Measurements from ENCODE around the gene PMVK. TPM values are rescaled to one million over a fixed set of nuclear protein-coding genes. Genes with fewer than 3 reads are reported as not detected.

The PMVK gene
- total RNA-seq, 1 donor from 2014 or later, result 20.6 TPM

DNA sequence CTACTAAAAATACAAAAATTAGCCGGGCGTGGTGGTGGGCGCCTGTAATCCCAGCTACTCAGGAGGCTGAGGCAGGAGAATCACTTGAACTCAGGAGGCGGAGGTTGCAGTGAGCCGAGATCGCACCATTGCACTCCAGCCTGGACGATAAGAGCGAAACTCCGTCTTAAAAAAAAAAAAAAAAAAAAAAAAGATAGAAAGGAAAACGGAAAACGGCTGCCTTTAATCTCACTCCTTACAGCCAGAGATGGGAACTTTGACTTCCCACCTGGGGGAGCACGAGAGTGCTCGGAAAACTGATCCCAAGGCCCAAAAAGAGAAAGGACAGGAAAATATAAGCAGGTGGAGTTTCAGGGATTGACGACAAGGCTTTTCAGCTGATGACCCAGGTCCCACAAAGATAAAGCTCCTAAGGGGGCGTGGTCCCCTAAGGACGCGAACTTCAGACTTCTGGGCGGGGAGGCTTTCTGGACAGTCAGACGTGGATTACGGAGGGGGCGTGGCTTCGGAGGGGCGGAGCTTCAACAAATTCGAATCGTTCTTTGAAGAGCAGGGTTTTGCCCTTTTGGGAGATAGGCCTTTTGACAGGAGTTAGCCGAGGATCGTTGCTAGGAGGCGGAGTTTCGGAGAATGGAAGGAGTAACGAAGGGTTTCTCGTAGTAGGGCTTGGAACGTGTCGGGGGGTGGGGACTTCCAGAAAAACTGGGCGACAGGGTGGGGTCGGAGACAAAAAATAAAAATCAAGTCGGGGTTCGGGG lies 37.0 kb upstream of the PMVK start:
- peak overlapping the region; percentile 66 to 72 for H3K4me3 ChIP-seq
- no peaks in the 10 kb centered on the region for H3K9me3 ChIP-seq
- DNase-seq (ENCODE audit: extremely low spot score in 2 of 2), result peak in 1 of 2 donors; percentile 99
- intact Hi-C loops (cut with DNase I), result no loop called here
- no peaks in the 10 kb centered on the region for H3K36me3 ChIP-seq
- H3K27me3 ChIP-seq, result no peaks in the 10 kb centered on the region
- TF ChIP-seq, protein P1, sequence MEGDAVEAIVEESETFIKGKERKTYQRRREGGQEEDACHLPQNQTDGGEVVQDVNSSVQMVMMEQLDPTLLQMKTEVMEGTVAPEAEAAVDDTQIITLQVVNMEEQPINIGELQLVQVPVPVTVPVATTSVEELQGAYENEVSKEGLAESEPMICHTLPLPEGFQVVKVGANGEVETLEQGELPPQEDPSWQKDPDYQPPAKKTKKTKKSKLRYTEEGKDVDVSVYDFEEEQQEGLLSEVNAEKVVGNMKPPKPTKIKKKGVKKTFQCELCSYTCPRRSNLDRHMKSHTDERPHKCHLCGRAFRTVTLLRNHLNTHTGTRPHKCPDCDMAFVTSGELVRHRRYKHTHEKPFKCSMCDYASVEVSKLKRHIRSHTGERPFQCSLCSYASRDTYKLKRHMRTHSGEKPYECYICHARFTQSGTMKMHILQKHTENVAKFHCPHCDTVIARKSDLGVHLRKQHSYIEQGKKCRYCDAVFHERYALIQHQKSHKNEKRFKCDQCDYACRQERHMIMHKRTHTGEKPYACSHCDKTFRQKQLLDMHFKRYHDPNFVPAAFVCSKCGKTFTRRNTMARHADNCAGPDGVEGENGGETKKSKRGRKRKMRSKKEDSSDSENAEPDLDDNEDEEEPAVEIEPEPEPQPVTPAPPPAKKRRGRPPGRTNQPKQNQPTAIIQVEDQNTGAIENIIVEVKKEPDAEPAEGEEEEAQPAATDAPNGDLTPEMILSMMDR (IDR thresholded peaks at IDR 0.05), result peak in 1 of 3 experiments; percentile 8
- TF ChIP-seq POLR2AphosphoS5 (IDR thresholded peaks at IDR 0.05; ENCODE audit: insufficient read depth in 1 of 2, low read depth in 1 of 2), result peak in 1 of 2 donors; percentile 56
- TF ChIP-seq POLR2A (IDR thresholded peaks at IDR 0.05), result peak; percentile 14 to 56
- peak overlapping the region; percentile 99 for H3K27ac ChIP-seq
- H3K4me1 ChIP-seq, result peaks cover 49% of the 10 kb centered on the region

DNA sequence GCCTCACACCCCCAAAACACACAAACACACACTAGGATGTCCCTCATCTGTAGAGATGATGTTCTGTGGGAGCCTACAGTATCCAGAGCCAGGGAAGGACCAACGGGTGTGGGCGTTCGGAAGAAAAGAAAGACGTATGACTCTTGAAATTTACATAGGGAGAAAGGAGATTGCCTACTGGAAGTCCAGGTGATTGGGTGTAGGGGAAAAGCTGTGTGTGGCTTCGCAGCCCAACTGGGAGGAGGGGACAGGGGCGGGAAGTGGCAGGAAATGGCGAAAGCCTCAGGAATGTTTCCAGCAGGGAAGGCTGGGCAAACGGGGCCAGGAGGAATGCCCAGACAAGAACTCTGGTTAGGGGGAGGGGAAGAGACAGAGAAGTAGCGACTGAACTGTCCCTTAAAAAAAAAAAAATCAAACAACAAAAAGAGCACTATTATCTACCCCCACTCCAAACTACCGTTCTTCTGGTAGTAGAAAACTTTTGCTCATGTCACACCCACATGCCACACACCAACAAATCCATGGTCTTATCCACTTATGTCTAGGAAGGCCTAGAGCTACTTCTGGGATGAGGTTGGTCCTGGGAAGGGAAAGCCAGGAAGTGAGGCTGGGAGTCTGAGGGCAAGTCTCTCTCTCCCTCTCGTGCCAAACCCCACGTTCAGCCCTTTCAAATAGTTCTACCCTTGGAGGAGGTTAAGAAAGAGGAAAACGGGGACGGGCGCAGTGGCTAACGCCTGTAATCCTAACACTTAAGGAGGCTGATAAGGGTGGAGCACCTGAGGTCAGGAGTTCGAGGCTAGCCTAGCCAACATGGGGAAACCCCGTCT lies 36.2 kb upstream of the PMVK start:
- H3K4me1 ChIP-seq, result peaks cover 57% of the 10 kb centered on the region
- TF ChIP-seq POLR2AphosphoS5 (IDR thresholded peaks at IDR 0.05; ENCODE audit: insufficient read depth in 1 of 2, low read depth in 1 of 2), result peak; percentile 52 to 82
- TF ChIP-seq POLR2A (IDR thresholded peaks at IDR 0.05), result no peak
- TF ChIP-seq, protein P1 (IDR thresholded peaks at IDR 0.05), result no peak

DNA sequence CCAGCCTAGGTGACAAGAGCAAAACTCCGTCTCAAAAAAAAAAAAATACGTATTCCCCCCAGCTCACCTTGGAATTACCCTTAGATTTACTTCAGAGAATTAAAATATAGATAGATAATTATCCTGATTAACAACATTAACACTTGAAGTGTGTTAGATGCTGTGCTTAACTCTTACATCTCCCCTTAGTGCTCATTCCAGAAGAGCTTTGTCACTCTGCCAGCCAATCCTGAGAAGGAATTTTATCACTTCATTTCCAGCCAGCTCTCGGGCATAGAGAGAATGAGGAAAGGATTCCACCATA lies 35.6 kb upstream of the PMVK start:
- no peak for DNase-seq (ENCODE audit: extremely low spot score in 2 of 2)
- Histone ChIP-seq H3K27me3 (no peaks in the 10 kb centered on the region), H3K4me3 (peak overlapping the region; percentile 66 to 72), H3K9me3 (no peaks in the 10 kb centered on the region), H3K36me3 (peaks cover 0 to under 1% of the 10 kb centered on the region in 2 donors), H3K27ac (peak overlapping the region; percentile 99), H3K4me1 (peaks cover 62% of the 10 kb centered on the region)
- no peak for TF ChIP-seq POLR2A (IDR thresholded peaks at IDR 0.05)
- TF ChIP-seq POLR2AphosphoS5 (IDR thresholded peaks at IDR 0.05; ENCODE audit: insufficient read depth in 1 of 2, low read depth in 1 of 2), result no peak
- TF ChIP-seq, protein P1 (IDR thresholded peaks at IDR 0.05), result no peak
- intact Hi-C loops (cut with DNase I), result no loop called here

More for the DNA sequence above, 36.2 kb upstream of the PMVK start:
- DNase-seq (ENCODE audit: extremely low spot score in 2 of 2), result no peak
- peak overlapping the region; percentile 99 for H3K27ac ChIP-seq
- no peaks in the 10 kb centered on the region for H3K27me3 ChIP-seq
- no peaks in the 10 kb centered on the region for H3K9me3 ChIP-seq
- peak overlapping the region; percentile 66 to 72 for H3K4me3 ChIP-seq
- H3K36me3 ChIP-seq, result no peaks in the 10 kb centered on the region
- intact Hi-C loops (cut with DNase I), result no loop called here

DNA sequence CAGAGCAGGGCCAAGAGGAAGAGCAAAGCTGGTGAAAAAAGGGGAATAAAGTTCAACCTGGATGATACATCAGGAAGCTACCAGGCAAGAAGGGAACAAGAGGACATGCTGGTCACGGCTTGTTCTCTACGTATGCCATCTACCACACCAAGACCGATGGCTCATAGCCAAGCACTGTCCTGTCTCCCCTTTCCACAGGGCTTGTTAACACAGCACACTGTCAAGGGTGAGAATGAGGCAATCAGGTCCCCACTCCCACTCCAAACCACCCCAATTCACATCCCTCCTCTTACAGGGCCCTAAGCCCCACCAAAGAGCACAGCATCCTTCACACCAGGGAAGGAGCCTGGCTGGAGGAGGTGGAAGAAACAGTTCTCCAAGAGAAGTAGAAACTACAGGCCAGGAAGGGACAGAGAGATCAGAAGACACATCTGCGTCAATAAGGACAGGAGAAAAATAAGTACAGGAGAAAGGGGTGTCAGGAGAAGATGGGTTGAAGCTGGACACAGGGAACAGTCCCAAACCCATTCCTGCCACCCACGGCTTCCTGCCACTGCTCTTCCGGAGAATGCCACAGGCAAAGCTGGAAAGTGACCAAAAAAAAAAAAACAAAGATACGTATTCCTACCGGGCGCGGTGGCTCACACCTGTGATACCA lies 35.0 kb upstream of the PMVK start:
- Histone ChIP-seq H3K4me1 (peaks cover 65% of the 10 kb centered on the region), H3K4me3 (peak overlapping the region; percentile 46 to 72)

More for the DNA sequence above, 35.0 kb upstream of the PMVK start:
- Histone ChIP-seq H3K36me3 (peaks cover 0 to 6% of the 10 kb centered on the region in 2 donors), H3K27ac (peak overlapping the region; percentile 99), H3K9me3 (no peaks in the 10 kb centered on the region), H3K27me3 (no peaks in the 10 kb centered on the region)
- TF ChIP-seq POLR2AphosphoS5 (IDR thresholded peaks at IDR 0.05; ENCODE audit: insufficient read depth in 1 of 2, low read depth in 1 of 2) (no peak), POLR2A (IDR thresholded peaks at IDR 0.05) (no peak)
- TF ChIP-seq, protein P1 (IDR thresholded peaks at IDR 0.05), result no peak
- no peak for DNase-seq (ENCODE audit: extremely low spot score in 2 of 2)
- intact Hi-C loops (cut with DNase I), result no loop called here
